OCI-LY1 (cell line): Measurements from ENCODE around the gene THAP4.

Source experiments
- H2AFZ ChIP-seq: fragments of 200-600 bp; sonication (generic), shearing (Covaris generic); 2 replicates; pipeline ENCODE4 v1.6.0; 2014; ENCODE audit warnings: antibody characterized with exemption, mild to moderate bottlenecking, low read length
- H3F3A ChIP-seq: fragments of 200-600 bp; sonication (generic), shearing (Covaris generic); 2 replicates; pipeline ENCODE4 v1.6.0; 2014; ENCODE audit warnings: mild to moderate bottlenecking, antibody characterized with exemption, low read length, moderate library complexity; ENCODE audit not compliant: insufficient read depth
- H3K27ac ChIP-seq: fragments of 200-600 bp; sonication (generic); 2 replicates; pipeline ENCODE4 v1.5.1; 2014; ENCODE audit warnings: low read length, mixed run types, mild to moderate bottlenecking, low read depth; ENCODE audit not compliant: poor library complexity, severe bottlenecking
- H3K27me3 ChIP-seq: fragments of 200-600 bp; sonication (generic); 2 replicates; pipeline ENCODE4 v1.6.0; 2014; ENCODE audit warnings: antibody characterized with exemption, mild to moderate bottlenecking, low read length, moderate library complexity; ENCODE audit not compliant: insufficient read depth
- H3K36me3 ChIP-seq: fragments of 200-600 bp; sonication (generic); 2 replicates; pipeline ENCODE4 v1.6.1; 2014; ENCODE audit warnings: mild to moderate bottlenecking, antibody characterized with exemption, low read length, moderate library complexity, mixed read lengths; ENCODE audit not compliant: insufficient read depth
- H3K4me1 ChIP-seq: fragments of 200-600 bp; sonication (generic); 2 replicates; pipeline ENCODE4 v1.5.1; 2014; ENCODE audit warnings: mild to moderate bottlenecking, low read length, moderate library complexity; ENCODE audit not compliant: insufficient read depth, severe bottlenecking
- H3K4me2 ChIP-seq: fragments of 200-600 bp; sonication (generic), shearing (Covaris generic); 2 replicates; pipeline ENCODE4 v1.6.1; 2014; ENCODE audit warnings: low read length
- H3K4me3 ChIP-seq: fragments of 200-600 bp; sonication (generic); 2 replicates; pipeline ENCODE4 v1.5.1; 2014; ENCODE audit warnings: low read length, low read depth, mild to moderate bottlenecking, mixed read lengths; ENCODE audit not compliant: poor library complexity, severe bottlenecking
- H3K79me2 ChIP-seq: fragments of 200-600 bp; shearing (Covaris generic); 2 replicates; pipeline ENCODE4 v1.6.1; 2016; ENCODE audit warnings: mixed run types, low read length, mixed read lengths; ENCODE audit not compliant: insufficient read depth
- H3K9ac ChIP-seq: fragments of 200-600 bp; sonication (generic), shearing (Covaris generic); 2 replicates; pipeline ENCODE4 v1.6.1; 2014; ENCODE audit warnings: mild to moderate bottlenecking, low read length, mixed read lengths
- H3K9me2 ChIP-seq: fragments of 200-600 bp; sonication (generic), shearing (Covaris generic); 2 replicates; pipeline ENCODE4 v1.6.1; 2014; ENCODE audit warnings: low read depth, mild to moderate bottlenecking, low read length, mixed read lengths
- H3K9me3 ChIP-seq: fragments of 200-600 bp; shearing (Covaris generic); 2 replicates; pipeline ENCODE4 v1.6.1; 2014; ENCODE audit warnings: low read length, mixed read lengths
- H4K20me1 ChIP-seq: fragments of 200-600 bp; sonication (generic), shearing (Covaris generic); 2 replicates; pipeline ENCODE4 v1.6.0; 2016; ENCODE audit warnings: mild to moderate bottlenecking, low read length; ENCODE audit not compliant: insufficient read depth
- EZH2 ChIP-seq: fragments of 200-600 bp; sonication (generic), shearing (Covaris generic); IDR thresholded peaks from 2 replicates; pipeline ENCODE4 v1.8.0; 2017; ENCODE audit warnings: borderline replicate concordance, mixed run types, mild to moderate bottlenecking, antibody characterized with exemption, low read length, moderate library complexity, mixed read lengths
- TF ChIP-seq, protein P1 (sequence below): fragments of 200-600 bp; sonication (generic), shearing (Covaris generic); IDR thresholded peaks from 2 replicates; pipeline ENCODE4 v1.5.1; 2017; ENCODE audit warnings: mild to moderate bottlenecking, antibody characterized with exemption, low read length, moderate library complexity, mixed read lengths

THAP4 gene

DNA sequence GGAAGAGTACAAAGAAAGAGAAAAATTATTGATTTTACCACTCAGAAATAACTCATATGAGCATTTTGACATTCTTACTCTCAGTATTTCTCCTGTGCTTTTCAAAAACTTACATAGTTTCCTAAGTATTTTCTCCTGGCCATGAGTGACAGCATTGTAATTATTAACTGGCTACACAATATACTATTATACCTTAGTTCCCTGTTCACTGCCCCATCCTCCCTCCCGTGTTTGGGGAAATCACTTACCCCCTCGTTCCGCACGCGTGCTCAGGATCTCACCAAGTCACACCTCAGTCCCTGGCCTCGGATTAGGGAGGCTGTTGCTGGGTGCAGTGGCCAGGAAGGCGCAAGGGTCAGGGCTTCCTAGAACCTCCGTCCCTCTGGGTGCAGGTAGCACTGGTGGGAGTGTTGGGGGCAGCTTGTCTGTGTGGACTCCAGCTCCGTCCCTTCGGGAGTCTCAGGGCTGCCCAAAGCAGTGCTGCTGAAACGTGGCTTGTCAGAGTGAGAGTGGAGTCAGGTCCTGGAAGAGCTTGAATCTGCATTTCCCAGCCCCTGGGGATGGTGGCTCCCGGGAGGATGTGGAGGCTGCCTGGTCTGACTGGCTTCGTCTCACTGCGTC is 23.7 kb upstream of the THAP4 start:
- H3K9me3 ChIP-seq: no peaks in the 10 kb centered on the region
- peaks cover 55% of the 10 kb centered on the region for H3K36me3 ChIP-seq
- no peak overlapping the region for H3K4me3 ChIP-seq
- H2AFZ ChIP-seq: no peak overlapping the region
- no peak for TF ChIP-seq EZH2
- TF ChIP-seq, protein P1, sequence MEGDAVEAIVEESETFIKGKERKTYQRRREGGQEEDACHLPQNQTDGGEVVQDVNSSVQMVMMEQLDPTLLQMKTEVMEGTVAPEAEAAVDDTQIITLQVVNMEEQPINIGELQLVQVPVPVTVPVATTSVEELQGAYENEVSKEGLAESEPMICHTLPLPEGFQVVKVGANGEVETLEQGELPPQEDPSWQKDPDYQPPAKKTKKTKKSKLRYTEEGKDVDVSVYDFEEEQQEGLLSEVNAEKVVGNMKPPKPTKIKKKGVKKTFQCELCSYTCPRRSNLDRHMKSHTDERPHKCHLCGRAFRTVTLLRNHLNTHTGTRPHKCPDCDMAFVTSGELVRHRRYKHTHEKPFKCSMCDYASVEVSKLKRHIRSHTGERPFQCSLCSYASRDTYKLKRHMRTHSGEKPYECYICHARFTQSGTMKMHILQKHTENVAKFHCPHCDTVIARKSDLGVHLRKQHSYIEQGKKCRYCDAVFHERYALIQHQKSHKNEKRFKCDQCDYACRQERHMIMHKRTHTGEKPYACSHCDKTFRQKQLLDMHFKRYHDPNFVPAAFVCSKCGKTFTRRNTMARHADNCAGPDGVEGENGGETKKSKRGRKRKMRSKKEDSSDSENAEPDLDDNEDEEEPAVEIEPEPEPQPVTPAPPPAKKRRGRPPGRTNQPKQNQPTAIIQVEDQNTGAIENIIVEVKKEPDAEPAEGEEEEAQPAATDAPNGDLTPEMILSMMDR: no peak
- no peak overlapping the region for H3K27ac ChIP-seq
- no peaks in the 10 kb centered on the region for H3F3A ChIP-seq
- no peaks in the 10 kb centered on the region for H3K27me3 ChIP-seq
- H3K9me2 ChIP-seq: no peaks in the 10 kb centered on the region
- H3K4me2 ChIP-seq: no peak overlapping the region
- H3K9ac ChIP-seq: no peak overlapping the region
- H3K79me2 ChIP-seq: no peaks in the 10 kb centered on the region
- H3K4me1 ChIP-seq: no peaks in the 10 kb centered on the region
- H4K20me1 ChIP-seq: no peaks in the 10 kb centered on the region

- no peaks in the 10 kb centered on the region for H4K20me1 ChIP-seq
- H3K4me3 ChIP-seq: no peak overlapping the region
- H3K4me1 ChIP-seq: no peaks in the 10 kb centered on the region
- H3K27me3 ChIP-seq: no peaks in the 10 kb centered on the region
- no peaks in the 10 kb centered on the region for H3K79me2 ChIP-seq
- no peak overlapping the region for H2AFZ ChIP-seq
- H3K9me2 ChIP-seq: no peaks in the 10 kb centered on the region
- no peaks in the 10 kb centered on the region for H3K9me3 ChIP-seq
- no peaks in the 10 kb centered on the region for H3F3A ChIP-seq
- no peak overlapping the region for H3K27ac ChIP-seq
- H3K4me2 ChIP-seq: no peak overlapping the region
- H3K36me3 ChIP-seq: peaks cover 70% of the 10 kb centered on the region
- H3K9ac ChIP-seq: no peak overlapping the region
- no peak for TF ChIP-seq EZH2
- TF ChIP-seq, protein P1: peak; percentile 73
Observed at GRCh38 chr2:241659150-241659739, 22.3 kb upstream of the THAP4 start.

DNA sequence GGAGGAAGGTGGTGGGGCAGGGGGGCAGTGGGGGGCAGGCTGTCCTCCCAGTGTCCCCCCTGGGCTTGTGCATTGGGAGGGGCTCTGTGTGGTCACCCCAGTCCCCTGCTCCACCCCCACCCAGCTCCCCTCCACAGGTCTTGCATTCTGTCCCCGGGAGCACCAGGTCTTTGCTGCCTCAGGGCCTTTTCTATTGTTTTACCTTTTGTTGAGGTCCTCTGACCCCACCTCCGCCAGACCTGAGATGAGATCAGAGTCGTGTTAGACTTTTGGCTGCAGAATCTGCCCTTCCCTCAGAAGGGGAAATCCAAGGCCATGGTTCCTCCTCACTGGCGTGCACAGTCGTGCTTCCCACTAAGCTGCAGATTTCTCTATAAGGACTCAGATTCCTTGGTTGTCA is 21.3 kb upstream of the THAP4 start:
- no peaks in the 10 kb centered on the region for H3K79me2 ChIP-seq
- H3K4me3 ChIP-seq: no peak overlapping the region
- TF ChIP-seq EZH2: no peak
- TF ChIP-seq, protein P1: no peak
- no peak overlapping the region for H3K27ac ChIP-seq
- H3K4me2 ChIP-seq: no peak overlapping the region
- no peaks in the 10 kb centered on the region for H3K4me1 ChIP-seq
- no peaks in the 10 kb centered on the region for H3K9me2 ChIP-seq
- no peak overlapping the region for H2AFZ ChIP-seq
- H3F3A ChIP-seq: no peaks in the 10 kb centered on the region
- H4K20me1 ChIP-seq: no peaks in the 10 kb centered on the region
- peaks cover 78% of the 10 kb centered on the region for H3K36me3 ChIP-seq
- no peak overlapping the region for H3K9ac ChIP-seq
- H3K9me3 ChIP-seq: no peaks in the 10 kb centered on the region
- no peaks in the 10 kb centered on the region for H3K27me3 ChIP-seq
